Mammary epithelial cell (primary cell): ENCODE data around the gene SLC1A7.

Experiments
- EZH2 ChIP-seq: IDR thresholded peaks from 2 replicates; pipeline ENCODE4 v1.6.1; 2012; ENCODE audit warnings: low read length, inconsistent platforms, borderline replicate concordance
- TF ChIP-seq, protein P1 (sequence below), 2 donors: IDR thresholded peaks in 1 of 2; conservative IDR thresholded peaks in 1 of 2; 2 replicates each; pipeline ENCODE4 v1.5.1; 2011 to 2012; ENCODE audit warnings: inconsistent platforms in 2 of 2, low read length in 2 of 2, mild to moderate bottlenecking in 2 of 2, control low read depth in 1 of 2, low read depth in 1 of 2; ENCODE audit not compliant: insufficient read depth in 1 of 2; ENCODE audit errors: extremely low read depth in 1 of 2

DNA sequence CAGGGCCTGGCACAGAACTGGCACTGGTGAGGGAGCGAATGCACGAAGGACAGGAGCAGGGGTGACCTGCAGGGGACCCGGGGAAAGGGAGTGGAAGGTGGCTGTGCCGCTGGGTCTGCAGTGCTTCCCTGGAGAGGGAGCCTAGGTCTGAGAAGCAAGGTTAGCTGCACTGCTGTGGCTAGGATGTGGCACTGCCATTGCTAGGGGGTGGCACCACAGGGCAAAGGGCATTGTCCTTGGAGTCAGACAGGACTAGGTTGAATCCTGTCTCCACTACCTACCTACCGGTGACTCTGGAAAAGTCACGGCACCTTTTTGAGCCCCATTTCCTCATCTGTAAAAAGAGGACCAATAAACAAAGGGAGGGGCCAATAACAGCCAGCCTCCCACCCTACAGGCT, 28.3 kb downstream of the SLC1A7 start:
- TF ChIP-seq, protein P1, sequence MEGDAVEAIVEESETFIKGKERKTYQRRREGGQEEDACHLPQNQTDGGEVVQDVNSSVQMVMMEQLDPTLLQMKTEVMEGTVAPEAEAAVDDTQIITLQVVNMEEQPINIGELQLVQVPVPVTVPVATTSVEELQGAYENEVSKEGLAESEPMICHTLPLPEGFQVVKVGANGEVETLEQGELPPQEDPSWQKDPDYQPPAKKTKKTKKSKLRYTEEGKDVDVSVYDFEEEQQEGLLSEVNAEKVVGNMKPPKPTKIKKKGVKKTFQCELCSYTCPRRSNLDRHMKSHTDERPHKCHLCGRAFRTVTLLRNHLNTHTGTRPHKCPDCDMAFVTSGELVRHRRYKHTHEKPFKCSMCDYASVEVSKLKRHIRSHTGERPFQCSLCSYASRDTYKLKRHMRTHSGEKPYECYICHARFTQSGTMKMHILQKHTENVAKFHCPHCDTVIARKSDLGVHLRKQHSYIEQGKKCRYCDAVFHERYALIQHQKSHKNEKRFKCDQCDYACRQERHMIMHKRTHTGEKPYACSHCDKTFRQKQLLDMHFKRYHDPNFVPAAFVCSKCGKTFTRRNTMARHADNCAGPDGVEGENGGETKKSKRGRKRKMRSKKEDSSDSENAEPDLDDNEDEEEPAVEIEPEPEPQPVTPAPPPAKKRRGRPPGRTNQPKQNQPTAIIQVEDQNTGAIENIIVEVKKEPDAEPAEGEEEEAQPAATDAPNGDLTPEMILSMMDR (conservative IDR thresholded peaks at IDR 0.05 in 1 of 2, IDR thresholded peaks at IDR 0.05 in 1 of 2; ENCODE audit: extremely low read depth in 1 of 2, insufficient read depth in 1 of 2, low read depth in 1 of 2, low read length in 2 of 2) = no peak
- TF ChIP-seq EZH2 = no peak
